HG03469 (cell line): ENCODE measurements around the gene ZNF217.
"Not testable (repeated sequence)": the region's sequence is repeated elsewhere in the genome, so short reads cannot be mapped to it uniquely, and the experiment has no call there.

Source experiments
- ATAC-seq: cut with Tn5 transposase; IDR thresholded peaks from one replicate; pipeline ENCODE4 v1.9.1; 2021; ENCODE audit warnings: mild to moderate bottlenecking, moderate library complexity, moderate number of reproducible peaks; ENCODE audit not compliant: unreplicated experiment

Gene ZNF217

GRCh38 chr20:53622247-53623133 lies 28.9 kb upstream of the ZNF217 start:
- ATAC-seq = no peak

GRCh38 chr20:53621482-53622246 lies 28.0 kb upstream of the ZNF217 start:
- ATAC-seq = no peak

- not testable (repeated sequence) for ATAC-seq
These were observed 24.9 kb upstream of the ZNF217 start for GRCh38 chr20:53618490-53619000.

- no peak for ATAC-seq
These were observed 24.3 kb upstream of the ZNF217 start for GRCh38 chr20:53617791-53618489.

DNA sequence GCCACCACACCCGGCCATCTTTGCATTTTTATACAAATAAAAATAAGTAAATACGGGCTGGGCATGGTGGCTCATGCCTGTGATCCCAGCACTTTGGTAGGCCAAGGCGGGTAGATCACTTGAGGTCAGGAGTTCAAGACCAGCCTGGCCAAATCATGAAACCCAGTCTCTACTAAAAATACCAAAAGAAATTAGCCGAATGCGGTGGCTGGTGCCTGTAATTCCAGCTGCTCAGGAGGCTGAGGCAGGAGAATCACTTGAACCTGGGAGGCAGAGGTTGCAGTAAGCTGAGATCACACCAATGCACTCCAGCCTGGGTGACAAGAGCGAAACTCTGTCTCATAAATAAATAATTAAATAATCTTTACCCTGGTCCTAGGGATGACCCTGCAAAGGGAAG lies 22.9 kb upstream of the ZNF217 start:
- not testable (repeated sequence) for ATAC-seq

- no peak for ATAC-seq
These were observed 20.1 kb upstream of the ZNF217 start for GRCh38 chr20:53613748-53614147.

DNA sequence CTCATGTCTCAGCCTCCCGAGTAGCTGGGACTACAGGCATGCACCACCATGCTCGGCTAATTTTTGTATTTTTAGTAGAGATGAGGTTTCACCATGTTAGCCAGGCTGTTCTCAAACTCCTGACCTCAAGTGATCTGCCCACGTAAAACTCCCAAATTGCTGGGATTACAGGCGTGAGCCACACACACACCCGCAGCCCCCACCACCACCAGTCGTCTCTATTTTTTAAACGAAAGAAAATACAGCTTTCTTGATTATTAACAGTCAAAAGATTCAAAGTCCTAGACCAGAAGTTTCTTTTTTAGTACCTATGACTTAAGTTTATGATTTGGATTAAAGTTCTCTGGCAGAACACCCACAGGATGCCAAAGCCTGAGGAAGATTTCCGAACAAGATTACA lies 18.6 kb upstream of the ZNF217 start:
- ATAC-seq = not testable (repeated sequence)

GRCh38 chr20:53611449-53611894 lies 17.8 kb upstream of the ZNF217 start:
- peak; percentile 34 for ATAC-seq

DNA sequence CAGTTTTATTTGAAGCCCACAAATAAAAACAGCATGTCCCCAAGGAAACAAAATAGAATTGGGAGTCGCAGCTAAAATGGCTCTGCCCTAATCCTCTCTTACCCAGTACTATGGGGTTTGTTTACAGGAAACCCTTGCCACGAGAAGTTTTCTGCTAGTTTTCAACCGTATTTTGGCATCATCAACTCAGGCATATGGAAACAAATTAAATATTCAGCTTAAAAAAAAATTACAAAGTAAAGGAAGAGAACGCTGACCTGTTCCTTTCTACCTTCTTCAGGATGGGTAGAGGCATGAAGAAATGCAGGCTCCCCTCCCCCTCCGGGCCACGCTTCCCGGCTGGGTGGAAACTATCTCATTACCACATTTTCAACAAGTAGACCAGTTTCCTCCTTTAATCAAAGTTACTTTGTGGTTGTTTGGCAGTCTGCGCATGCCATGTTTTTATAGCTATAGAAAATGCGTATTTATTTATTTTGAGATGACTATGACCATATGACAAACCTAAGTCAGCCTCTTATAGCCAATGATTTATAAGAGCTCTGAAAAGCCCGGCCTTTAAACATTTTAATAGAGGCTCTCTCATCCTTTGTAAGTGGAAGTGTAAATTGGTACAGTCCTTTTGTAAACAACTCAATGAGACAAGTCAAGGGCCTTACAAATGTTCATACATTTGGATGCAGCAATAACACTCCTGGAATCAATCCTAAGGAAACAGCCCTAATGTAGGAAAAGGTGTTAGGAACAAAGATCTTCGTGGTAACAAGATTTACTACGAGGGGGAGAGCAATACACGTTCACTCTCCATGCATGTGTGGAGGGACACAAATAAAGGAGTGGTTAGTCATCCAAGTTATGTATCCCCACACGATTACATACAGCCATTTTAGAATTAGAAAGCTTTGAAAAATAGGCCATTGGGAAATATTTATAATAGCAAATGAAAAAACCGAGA lies 16.1 kb upstream of the ZNF217 start:
- no peak for ATAC-seq

DNA sequence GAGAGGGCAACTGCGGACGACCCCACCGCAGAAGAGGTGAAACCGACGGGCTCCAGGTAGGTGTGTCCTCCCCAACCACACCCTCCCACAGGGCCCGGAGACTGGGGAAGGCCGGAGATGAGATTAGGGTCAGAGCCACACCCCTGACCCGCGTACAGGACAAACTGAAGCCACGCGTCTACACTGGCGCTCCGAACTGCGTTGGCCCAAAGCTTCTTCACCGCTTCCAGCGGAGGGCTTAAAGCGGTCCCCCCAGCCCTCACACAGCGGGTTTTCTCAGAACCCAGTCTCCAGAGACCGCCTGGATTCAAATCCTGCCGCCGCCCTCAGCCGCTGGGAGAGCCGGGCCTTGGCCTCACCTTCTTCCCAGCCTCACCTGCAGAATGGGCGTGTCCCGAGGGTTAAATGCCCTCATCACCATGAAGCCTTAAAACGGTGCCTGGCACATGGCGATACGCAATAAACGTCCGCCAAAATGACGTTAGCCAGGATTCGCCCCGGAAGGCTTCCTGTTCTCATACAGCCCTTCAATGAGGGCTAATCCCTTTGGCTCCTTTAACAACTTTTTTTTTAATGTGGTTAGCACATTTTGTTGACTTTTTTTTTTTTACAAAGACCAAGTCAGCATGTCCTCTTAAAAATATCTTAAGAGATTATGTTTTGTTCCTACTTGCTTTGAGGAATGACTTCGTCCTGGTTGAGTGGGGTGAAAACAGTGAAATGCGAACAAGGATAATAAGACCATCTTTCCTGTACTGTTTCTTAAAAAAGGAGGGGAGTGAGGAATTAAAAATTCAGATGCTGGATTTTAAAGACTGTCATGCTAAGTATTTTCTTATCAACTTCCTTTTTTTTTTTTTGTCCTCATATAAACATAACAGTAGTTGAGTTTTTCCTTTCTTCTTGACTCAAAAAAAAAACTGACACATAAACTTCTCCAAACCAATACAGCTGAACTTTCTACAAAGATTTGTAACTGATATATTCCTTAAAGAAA lies 15.1 kb upstream of the ZNF217 start:
- ATAC-seq = no peak

- no peak for ATAC-seq
These were observed 14.4 kb upstream of the ZNF217 start for GRCh38 chr20:53608071-53608455.

GRCh38 chr20:53606364-53606985 lies 12.8 kb upstream of the ZNF217 start:
- ATAC-seq = no peak

GRCh38 chr20:53605401-53605800 lies 11.8 kb upstream of the ZNF217 start:
- not testable (repeated sequence) for ATAC-seq

DNA sequence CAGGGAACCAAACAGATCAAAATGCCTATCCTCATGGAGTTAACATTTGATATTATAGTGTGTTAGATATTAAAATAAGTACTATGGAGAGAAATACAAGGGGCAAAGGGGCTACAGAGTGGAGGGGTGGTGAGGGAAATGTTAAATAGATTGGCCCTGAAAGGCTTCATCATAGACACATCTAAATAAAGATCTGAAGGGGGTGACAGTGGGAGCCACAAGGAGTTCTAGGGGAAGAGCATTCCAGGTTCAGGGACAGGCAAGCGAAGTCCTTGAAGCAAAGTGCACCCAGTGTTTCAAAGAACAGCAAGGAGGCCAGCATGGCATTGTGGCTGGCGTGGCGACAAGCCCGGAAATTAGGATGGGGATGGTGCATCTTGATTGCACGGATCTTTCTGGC lies 11.2 kb upstream of the ZNF217 start:
- not testable (repeated sequence) for ATAC-seq

DNA sequence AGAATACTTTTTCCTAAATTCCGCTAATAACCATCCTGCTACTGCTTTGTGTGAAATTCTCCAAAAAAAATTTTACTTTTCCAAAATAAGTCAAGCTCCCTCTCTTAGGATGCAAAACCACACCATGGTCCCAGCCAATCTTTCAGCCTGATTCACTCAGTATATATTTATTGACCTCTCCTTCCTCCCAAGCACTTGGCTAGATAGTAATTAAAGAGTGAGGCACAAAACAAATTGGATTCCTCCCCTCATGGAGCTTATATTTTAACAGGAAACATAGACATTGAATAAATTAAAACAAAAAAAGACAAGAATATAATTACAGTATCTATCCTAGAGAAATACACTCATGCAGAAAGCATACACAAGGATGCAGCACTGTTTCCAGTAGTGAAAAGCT lies 9.0 kb upstream of the ZNF217 start:
- ATAC-seq = no peak

- no peak for ATAC-seq
These were observed 6.4 kb upstream of the ZNF217 start for GRCh38 chr20:53599910-53600632.

GRCh38 chr20:53599378-53599777 lies 5.7 kb upstream of the ZNF217 start:
- no peak for ATAC-seq

DNA sequence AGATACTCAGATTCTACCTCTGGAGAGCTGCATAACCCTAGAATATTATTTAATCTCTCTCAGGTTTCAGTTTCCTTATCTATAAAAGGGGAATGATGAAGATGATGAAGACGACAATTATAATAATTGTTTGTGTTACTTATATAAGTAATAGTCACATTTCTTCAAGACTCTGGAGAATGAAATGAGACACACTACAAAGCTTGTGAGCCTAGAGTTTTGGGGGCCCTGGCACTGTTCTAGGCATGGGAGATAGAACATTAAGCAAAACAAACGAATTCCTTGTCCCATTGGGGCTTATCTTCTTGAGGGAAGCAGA lies 5.4 kb upstream of the ZNF217 start:
- no peak for ATAC-seq
